Neural crest cell (in vitro differentiated cells): ENCODE measurements around the gene ECE1. TPM values are rescaled to one million over a fixed set of nuclear protein-coding genes. Genes with fewer than 3 reads are reported as not detected.
A peak's percentile ranks its signal among the peaks of the same experiment; 100 is the strongest.

Experiments
- DNase-seq: peaks from one replicate; pipeline ENCODE4 v3.0.0; 2021; ENCODE audit warnings: low read depth, mixed read lengths, low spot score
- H3K27ac Mint-ChIP-seq: one replicate; pipeline ENCODE4 v1.8.0; 2021; ENCODE audit warnings: mild to moderate bottlenecking, mixed read lengths; ENCODE audit not compliant: unreplicated experiment
- H3K27me3 Mint-ChIP-seq: 2 replicates; pipeline ENCODE4 v1.8.0; 2021; ENCODE audit warnings: low read depth, mild to moderate bottlenecking, mixed read lengths
- H3K36me3 Mint-ChIP-seq: 2 replicates; pipeline ENCODE4 v1.8.0; 2021; ENCODE audit warnings: low read depth, mild to moderate bottlenecking, mixed read lengths
- H3K4me1 Mint-ChIP-seq: 2 replicates; pipeline ENCODE4 v1.8.0; 2021; ENCODE audit warnings: mixed read lengths
- H3K4me3 Mint-ChIP-seq: one replicate; pipeline ENCODE4 v1.8.0; 2021; ENCODE audit warnings: mild to moderate bottlenecking, mixed read lengths
- H3K9me3 Mint-ChIP-seq: 2 replicates; pipeline ENCODE4 v1.8.0; 2021; ENCODE audit warnings: mixed read lengths
- total RNA-seq: library from RNA; stranded (reverse); gene quantifications from 2 replicates; pipeline ENCODE4 v1.2.1, GENCODE V29; 2021
- TF ChIP-seq, protein P1 (sequence below): fragments of 200-600 bp; sonication (generic); conservative IDR thresholded peaks from 2 replicates; pipeline ENCODE4 v1.5.0; 2021; ENCODE audit warnings: antibody characterized with exemption, mild to moderate bottlenecking

ECE1 gene
- total RNA-seq, 1 donor from 2014 or later = 40.3 TPM

DNA sequence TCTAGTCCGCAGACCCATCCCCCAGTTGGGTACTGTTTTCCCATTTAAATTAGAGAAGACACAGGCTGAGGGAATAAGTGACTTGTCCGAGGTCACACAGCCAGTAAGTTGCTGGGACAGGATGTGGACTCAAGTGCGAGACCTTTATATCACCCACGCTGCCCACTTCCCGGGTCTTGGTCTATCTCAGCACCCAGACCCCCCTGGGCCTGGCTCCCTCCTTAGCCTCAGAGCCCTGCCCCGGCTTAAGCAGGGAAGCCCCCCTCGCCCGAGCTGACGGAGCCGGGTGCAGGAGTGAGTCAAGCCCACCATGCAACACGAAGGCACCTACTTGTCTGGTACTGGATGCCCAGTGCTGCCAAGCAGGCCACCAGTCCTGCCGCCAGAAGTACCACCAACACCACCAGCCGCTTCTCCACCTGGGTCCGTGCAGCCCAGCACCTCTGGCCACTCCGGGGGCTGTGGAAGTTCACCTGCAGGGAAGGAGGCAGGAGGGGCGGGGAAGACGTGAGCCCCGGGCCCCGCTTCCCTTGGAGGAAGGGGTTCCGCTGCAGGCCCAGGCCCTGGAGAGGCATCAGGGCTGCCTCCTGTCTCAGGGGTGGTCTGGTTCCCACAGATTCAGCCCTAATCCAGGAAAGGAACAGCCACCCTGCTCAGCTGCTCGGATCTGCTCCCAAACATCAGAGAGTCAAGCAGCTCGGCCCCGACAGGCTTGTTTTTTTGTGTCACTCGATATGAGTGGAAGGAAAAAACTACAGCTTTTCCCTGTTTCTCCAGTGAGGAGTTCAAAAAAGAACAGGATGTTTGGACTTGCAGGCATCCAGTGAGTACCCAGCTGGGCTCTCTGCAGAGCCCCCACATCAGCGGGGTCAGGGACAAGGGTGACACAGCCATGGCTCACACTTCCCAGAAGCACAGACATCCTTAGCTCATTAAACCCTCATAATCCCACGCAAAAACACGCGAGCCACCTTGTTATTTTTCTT lies 11.1 kb downstream of the ECE1 start:
- TF ChIP-seq, protein P1, sequence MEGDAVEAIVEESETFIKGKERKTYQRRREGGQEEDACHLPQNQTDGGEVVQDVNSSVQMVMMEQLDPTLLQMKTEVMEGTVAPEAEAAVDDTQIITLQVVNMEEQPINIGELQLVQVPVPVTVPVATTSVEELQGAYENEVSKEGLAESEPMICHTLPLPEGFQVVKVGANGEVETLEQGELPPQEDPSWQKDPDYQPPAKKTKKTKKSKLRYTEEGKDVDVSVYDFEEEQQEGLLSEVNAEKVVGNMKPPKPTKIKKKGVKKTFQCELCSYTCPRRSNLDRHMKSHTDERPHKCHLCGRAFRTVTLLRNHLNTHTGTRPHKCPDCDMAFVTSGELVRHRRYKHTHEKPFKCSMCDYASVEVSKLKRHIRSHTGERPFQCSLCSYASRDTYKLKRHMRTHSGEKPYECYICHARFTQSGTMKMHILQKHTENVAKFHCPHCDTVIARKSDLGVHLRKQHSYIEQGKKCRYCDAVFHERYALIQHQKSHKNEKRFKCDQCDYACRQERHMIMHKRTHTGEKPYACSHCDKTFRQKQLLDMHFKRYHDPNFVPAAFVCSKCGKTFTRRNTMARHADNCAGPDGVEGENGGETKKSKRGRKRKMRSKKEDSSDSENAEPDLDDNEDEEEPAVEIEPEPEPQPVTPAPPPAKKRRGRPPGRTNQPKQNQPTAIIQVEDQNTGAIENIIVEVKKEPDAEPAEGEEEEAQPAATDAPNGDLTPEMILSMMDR = no peak
- DNase-seq = no peak
- peak overlapping the region; percentile 35 for H3K27ac Mint-ChIP-seq
- no peaks in the 10 kb centered on the region for H3K27me3 Mint-ChIP-seq
- peaks cover 53% of the 10 kb centered on the region for H3K4me1 Mint-ChIP-seq
- no peak overlapping the region for H3K4me3 Mint-ChIP-seq
- no peaks in the 10 kb centered on the region for H3K9me3 Mint-ChIP-seq
- no peaks in the 10 kb centered on the region for H3K36me3 Mint-ChIP-seq

DNA sequence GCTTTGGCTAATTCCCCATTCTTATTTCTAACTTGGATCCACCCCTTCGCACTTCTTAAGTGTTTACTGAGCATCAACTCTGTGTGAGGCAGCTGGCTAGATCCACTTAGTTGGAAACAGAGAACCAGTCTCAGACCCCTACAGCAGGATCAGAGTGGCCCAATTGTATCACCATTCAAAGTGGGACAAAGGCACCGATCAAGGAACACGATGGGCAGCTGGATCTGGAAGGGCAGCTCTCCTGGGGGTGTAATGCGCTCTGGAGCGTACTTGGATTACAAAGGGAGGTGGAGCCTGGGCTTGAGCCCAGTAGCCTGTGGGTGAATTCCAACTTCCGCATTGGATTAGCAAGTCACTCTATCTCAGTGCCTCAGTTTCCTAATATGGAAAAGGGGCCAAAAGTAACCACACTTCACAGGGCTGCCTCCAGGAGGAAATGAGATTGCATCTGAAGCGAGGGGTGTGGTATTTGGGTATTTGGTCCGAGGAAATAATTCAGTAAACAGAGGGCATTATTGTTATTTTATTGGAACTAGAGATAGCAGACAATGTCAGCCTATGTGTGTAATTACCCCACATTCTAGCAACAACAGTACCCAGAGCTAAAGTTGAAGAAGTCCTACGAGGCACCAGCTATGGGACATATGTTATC lies 11.9 kb downstream of the ECE1 start:
- no peaks in the 10 kb centered on the region for H3K36me3 Mint-ChIP-seq
- H3K9me3 Mint-ChIP-seq = no peaks in the 10 kb centered on the region
- no peak overlapping the region for H3K4me3 Mint-ChIP-seq
- DNase-seq = no peak
- H3K27ac Mint-ChIP-seq = peak overlapping the region; percentile 89
- TF ChIP-seq, protein P1 = no peak
- H3K27me3 Mint-ChIP-seq = no peaks in the 10 kb centered on the region
- peaks cover 51% of the 10 kb centered on the region for H3K4me1 Mint-ChIP-seq

GRCh38 chr1:21277180-21277579 lies 13.1 kb downstream of the ECE1 start:
- Mint-ChIP-seq H3K4me1 (peaks cover 47% of the 10 kb centered on the region), H3K36me3 (no peaks in the 10 kb centered on the region), H3K9me3 (no peaks in the 10 kb centered on the region), H3K4me3 (no peak overlapping the region), H3K27ac (no peak overlapping the region), H3K27me3 (no peaks in the 10 kb centered on the region)
- DNase-seq = no peak
- TF ChIP-seq, protein P1 = no peak

- no peak for DNase-seq
- Mint-ChIP-seq H3K4me1 (peaks cover 16% of the 10 kb centered on the region), H3K27me3 (no peaks in the 10 kb centered on the region), H3K36me3 (peaks cover 6% of the 10 kb centered on the region), H3K9me3 (no peaks in the 10 kb centered on the region), H3K27ac (no peak overlapping the region), H3K4me3 (no peak overlapping the region)
- TF ChIP-seq, protein P1 = no peak
Observed at GRCh38 chr1:21272540-21272939, 17.7 kb downstream of the ECE1 start.

DNA sequence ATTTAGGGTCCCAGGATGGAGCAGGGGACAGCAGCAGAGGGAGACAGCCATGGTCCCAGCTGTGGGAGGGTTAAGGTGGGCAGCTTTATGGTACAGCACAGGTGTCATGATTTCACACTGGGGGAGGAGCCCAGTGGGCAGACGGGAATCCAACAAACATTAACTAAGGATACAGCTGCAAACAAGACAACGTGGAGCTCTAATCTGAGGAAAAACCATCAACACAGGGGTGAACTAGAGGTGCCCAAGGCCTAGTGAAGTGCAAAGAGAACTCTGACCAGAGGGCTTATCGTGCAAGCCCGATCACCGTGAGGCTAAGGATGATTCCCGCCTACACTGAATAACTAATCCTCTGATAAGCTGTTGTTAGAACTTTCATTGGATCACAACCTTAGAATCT lies 18.7 kb downstream of the ECE1 start:
- Mint-ChIP-seq H3K4me1 (peaks cover 11% of the 10 kb centered on the region), H3K36me3 (peaks cover 11% of the 10 kb centered on the region), H3K27me3 (no peaks in the 10 kb centered on the region), H3K9me3 (no peaks in the 10 kb centered on the region), H3K4me3 (no peak overlapping the region), H3K27ac (peak overlapping the region; percentile 43)
- TF ChIP-seq, protein P1 = no peak
- no peak for DNase-seq
